HG03558 (cell line): ENCODE results near the gene MAGEA4.

ENCODE experiments used
- ATAC-seq: cut with Tn5 transposase; IDR thresholded peaks from one replicate; pipeline ENCODE4 v1.9.1; 2021; ENCODE audit warnings: moderate number of reproducible peaks; ENCODE audit not compliant: unreplicated experiment; ENCODE audit errors: extremely low read depth

MAGEA4 gene

DNA sequence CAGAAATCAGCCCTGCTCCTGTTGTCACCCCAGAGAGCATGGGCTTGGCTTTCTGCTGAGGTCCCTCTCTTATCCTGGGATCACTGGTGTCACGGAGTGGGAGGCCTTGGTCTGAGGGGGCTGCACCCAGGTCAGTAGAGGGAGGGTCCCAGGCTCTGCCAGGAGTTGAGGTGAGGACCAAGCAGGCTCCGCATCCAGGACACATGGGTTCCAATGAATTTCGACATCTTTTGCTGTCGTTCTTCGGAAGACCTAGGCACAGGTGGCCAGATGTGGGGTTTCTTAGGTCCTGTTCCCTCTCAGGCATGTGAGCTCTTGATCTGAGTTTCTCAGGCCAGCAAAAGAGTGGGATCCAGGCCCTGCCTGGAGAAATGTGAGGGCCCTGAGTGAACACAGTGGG lies 10.0 kb downstream of the MAGEA4 start:
- no peak for ATAC-seq

DNA sequence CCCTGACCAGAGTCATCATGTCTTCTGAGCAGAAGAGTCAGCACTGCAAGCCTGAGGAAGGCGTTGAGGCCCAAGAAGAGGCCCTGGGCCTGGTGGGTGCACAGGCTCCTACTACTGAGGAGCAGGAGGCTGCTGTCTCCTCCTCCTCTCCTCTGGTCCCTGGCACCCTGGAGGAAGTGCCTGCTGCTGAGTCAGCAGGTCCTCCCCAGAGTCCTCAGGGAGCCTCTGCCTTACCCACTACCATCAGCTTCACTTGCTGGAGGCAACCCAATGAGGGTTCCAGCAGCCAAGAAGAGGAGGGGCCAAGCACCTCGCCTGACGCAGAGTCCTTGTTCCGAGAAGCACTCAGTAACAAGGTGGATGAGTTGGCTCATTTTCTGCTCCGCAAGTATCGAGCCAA lies 11.0 kb downstream of the MAGEA4 start:
- no peak for ATAC-seq

DNA sequence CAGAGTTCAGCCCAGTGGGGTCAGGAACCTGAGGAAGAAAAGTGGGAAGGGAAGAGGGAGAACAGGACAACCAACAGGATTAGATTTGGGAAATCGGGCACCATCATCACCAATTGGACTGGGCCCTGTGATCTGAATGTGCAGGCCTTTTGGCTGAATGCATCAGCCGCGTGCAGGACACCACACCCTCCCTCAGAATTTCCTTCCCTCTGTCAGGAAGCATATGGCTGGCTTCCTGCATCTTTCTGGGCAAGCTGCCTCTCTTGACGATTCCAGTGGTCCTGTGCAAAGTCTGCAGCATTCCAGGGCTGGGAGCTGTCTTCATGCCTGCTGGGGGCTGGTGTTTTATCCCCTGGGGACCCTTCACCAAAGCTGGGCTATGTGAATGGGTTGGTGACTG lies 16.4 kb downstream of the MAGEA4 start:
- no peak for ATAC-seq

DNA sequence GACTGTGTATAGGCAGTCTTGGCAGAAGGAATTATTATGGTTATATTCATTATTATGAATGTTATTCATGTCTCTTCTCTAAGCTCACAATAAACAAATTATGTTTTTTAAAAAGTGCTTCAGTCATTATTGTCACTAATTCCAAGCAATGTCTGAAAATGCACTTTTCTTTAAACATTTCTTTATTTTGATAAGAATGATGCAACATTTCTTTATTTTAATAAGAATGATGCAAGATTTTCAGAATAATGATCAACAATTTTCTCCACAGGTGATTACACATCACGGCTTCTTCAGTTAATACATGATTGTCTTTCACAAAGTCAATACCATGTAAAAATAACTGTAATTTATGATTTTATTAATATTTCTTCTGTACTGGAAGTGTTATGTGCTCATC lies 22.7 kb downstream of the MAGEA4 start:
- ATAC-seq = no peak

DNA sequence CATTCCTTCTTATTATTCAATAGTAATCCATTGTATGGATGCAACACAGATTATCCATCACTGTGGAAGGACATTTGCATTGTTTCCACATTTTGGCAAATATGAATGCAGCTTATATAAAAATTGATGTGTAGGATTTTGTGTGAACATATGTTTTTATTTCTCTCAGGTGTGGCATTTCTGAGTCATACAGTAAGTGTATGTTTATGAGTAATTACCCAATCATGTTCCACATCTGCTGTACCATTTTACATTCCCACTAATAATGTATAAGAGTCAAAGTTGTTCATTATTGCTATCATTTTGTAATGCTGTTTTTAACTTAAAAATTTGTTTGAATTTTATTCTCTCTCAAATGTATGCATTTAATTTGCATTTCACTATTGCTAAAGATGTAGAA lies 25.5 kb downstream of the MAGEA4 start:
- no peak for ATAC-seq

DNA sequence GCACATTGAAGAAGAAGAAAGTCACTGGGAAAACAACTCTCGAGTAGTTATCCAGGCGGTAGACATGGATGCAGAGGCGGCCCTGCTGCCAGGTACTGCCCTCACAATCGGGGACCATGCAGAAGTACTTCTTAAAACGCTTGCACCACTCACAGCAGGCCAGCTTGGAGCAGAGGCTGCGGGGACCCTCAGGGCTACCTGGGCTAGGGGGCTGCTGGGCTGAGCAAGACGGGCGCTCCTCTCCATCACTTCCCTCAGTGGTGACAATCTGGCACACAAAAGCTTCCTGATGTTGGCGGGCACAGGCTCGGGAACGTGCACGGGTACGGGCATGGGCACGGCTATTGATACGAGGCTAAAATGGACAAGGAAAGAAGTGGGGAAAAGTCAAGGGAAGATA lies 42.0 kb downstream of the MAGEA4 start:
- no peak for ATAC-seq

DNA sequence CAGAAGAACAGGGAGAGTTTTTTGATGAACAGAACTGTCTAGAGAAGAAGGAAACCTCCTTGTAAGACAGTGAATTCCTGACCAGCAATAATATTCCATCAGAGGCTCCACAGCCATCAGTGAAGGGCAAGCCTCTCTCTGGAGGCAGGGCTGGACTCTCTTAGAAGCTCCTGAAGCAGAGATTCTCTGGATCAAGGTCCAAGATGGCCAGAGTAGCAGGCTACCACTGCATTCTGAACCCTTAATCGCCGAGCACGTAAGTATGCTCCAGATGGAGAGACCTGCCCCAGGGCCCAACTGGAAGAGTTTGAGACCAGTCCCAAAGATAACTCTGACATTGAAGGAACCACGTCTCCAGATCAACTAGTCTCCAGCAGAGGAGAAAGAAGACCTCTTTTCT lies 45.4 kb downstream of the MAGEA4 start:
- ATAC-seq = no peak

DNA sequence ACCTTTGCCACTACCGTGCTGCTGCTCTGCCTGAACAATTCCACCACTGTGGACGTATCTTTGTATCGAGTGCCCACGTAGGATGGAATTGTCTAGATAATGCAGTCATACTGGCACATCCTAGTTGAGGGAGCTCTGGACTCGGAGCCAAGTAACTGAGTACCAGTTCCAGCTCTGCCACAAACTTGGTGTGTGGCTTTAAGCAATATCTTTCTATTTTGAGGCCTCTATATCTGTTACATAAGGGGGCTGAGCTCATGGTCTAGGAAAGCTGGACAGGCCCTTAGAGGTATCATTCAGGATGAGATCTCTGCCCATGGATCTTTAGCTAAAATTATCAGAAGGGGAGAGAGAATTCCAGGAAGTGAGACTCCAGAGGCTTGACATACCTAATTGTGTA lies 49.3 kb downstream of the MAGEA4 start:
- no peak for ATAC-seq

DNA sequence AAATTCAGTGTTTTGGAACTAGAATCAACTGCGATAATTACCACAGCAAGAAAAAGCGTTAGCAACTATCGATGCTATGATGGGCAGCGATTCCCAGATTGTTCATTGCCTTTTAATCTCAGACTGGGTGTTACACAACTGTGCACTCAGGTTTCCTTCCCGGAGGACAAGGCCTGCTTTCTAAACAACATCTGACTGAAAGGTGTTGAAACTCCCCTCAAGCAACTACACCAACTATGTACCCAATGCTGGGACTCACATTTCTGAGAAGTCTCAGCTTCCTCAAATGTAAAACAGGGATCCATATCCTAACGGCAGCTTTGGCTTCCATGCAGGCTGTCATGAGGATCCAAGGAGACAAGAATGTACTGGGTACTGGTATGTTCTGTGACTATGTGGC lies 53.5 kb downstream of the MAGEA4 start:
- ATAC-seq = no peak

DNA sequence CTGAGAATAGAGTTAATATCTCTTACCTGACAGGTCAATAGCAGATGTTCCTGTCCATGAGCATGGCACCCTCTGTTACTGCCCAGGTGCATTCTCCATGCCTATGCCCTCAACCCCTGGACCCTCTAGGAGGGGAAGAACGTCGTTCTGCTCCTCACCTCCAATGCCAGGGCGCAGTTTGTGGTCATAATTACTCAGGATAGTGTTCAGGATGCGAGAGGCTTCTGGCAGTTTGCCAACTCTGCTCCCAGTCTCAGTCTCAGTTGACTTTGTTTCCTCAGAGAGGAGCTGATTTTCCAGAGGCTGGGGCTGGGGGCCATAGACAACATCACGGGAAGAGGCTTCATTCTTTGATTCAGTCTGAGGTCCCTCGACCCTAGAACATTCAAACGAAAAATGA lies 57.3 kb downstream of the MAGEA4 start:
- ATAC-seq = no peak

DNA sequence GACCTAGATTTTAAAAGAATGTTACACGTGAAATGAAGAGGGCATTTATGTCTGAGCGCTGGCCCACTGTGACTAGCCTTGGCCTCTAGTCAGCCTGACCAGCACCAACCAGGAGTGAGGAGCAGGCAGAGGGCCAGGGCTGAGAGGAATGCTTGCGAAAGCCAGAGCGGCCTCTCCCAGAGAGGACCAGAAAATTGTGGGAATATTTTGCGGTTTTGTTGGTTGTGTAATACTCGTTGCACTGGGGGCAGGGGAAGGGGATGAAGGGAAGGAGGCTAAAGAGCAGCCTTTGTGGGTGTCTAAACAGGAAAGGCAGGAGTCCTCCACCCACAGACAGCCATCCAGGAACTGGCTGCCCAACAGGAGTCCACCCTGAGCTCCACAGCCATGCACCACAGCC lies 58.0 kb downstream of the MAGEA4 start:
- no peak for ATAC-seq

DNA sequence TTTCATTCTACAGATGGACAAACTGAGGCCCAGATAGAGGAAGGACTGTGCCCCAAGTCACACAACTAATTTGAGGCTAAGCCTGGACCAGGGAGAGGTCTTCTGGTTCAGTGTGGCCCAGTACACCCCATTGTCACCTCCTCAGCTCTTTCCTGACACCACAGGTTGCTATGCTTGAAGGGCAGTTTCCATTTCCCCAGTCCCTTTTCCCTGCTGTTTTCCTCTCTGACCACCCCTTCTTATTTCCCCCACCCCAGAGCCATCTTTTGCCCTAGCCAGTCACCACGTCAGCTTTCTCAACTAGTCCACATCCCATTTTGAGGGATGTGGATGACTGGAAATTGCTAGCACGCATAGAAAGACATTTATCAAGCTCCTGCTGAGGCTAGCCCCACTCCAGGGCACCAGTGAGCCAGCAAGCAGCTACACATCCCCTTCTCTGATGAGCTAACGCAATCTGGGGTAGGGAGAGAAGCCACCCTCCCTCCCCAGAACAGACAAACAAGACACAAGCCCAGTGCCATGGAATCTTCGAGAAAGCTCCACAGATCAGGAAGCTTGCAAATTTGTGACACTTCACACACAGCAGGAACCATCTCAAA lies 60.5 kb downstream of the MAGEA4 start:
- ATAC-seq = no peak

DNA sequence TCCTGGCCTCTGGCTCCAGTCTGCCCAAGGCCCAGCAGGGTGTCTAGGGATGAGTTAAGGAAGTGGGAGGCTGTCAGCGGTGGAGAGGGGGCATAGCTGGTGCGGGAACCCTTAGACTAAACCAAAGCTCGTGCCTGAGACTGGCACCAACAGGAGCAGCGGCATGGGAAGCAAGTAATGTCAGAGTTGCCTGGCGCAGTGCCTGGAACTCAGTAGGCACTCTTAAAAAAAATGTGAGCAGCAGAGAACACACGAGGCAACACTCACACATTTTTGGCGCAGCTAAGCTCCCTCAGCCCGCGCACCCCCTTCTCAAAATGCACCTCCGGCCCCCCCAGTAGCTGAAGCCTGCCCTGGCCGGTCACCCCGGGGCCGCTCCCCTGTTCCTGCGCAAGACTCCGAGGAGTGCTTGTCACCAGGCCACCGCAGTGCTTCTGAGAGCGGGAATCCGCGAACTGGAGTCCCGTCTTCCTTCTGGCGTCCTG lies 61.2 kb downstream of the MAGEA4 start:
- ATAC-seq = no peak
